ENCODE results near the gene ZER1. TPM values are rescaled to one million over a fixed set of nuclear protein-coding genes. Genes with fewer than 3 reads are reported as not detected.

Gene ZER1
- total and polyA plus RNA-seq, 2 of the 8 experiments (the other 6 are each of a cell fraction or from before 2014, with no cell fraction given), result 20.5 to 26.6 TPM

- H2BK120ac ChIP-seq (replicated peaks; ENCODE audit: low read depth, low read length), result no peak overlapping the region
- no peak overlapping the region for H3K18ac ChIP-seq (ENCODE audit: extremely low read depth, low read length)
- H2BK5ac ChIP-seq (ENCODE audit: low read depth, low read length), result no peak overlapping the region; the same call in 1 of the 2 replicates
- H3K56ac ChIP-seq (replicated peaks; ENCODE audit: insufficient read length, low read depth, low read length), result no peak overlapping the region
- peak overlapping the region; percentile 75 to 97 (median 90) for H3K4me3 ChIP-seq (ENCODE audit: extremely low read depth in 1 of 4, insufficient read depth in 2 of 4, low read depth in 3 of 4, low read length in 4 of 4)
- peaks cover 0 to 3% of the 10 kb centered on the region in 2 experiments for H4K20me1 ChIP-seq (replicated peaks in 1 of 2; ENCODE audit: control insufficient read depth in 1 of 2, insufficient read depth in 2 of 2, low read length in 2 of 2)
- H4K5ac ChIP-seq (ENCODE audit: insufficient read length, low read depth, low read length), result no peak overlapping the region
- peaks cover 0 to 3% (median 1%) of the 10 kb centered on the region in 4 experiments; a peak in 3 of 7 replicates for H3K4me1 ChIP-seq (replicated peaks in 1 of 4; ENCODE audit: control insufficient read depth in 3 of 4, insufficient read depth in 4 of 4, low read length in 3 of 4)
- H3K36me3 ChIP-seq (ENCODE audit: control insufficient read depth in 2 of 4, insufficient read depth in 4 of 4, low read length in 3 of 4), result no peaks in the 10 kb centered on the region; a peak in 1 of 8 replicates
- H3K79me2 ChIP-seq (ENCODE audit: control insufficient read depth in 1 of 2, insufficient read depth in 2 of 2, low read length in 2 of 2), result peaks cover 0 to 12% of the 10 kb centered on the region in 2 experiments; a peak in 2 of 4 replicates
- H3K9me3 ChIP-seq (ENCODE audit: insufficient read depth in 2 of 2, low read depth in 1 of 2, low read length in 1 of 2), result no peaks in the 10 kb centered on the region
- no peaks in the 10 kb centered on the region for H3K27me3 ChIP-seq (replicated peaks in 1 of 4; ENCODE audit: control insufficient read depth in 3 of 4, extremely low read depth in 1 of 4, insufficient read depth in 3 of 4, low read length in 3 of 4)
- no peak overlapping the region for H2BK15ac ChIP-seq (ENCODE audit: low read length)
- no peak overlapping the region for H2BK12ac ChIP-seq (ENCODE audit: low read depth, low read length)
- peak overlapping the region in 3 of 4 experiments; percentile 87 to 95 (median 90); a peak in 5 of 7 replicates for H3K9ac ChIP-seq (replicated peaks in 1 of 4; ENCODE audit: extremely low read depth in 1 of 4, low read depth in 3 of 4, low read length in 3 of 4)
- no peak overlapping the region for H3K4ac ChIP-seq (replicated peaks; ENCODE audit: insufficient read length, low read depth, low read length)
- H4K8ac ChIP-seq (ENCODE audit: extremely low read depth, insufficient read depth, low read length), result no peak overlapping the region
- H4K91ac ChIP-seq (replicated peaks; ENCODE audit: insufficient read length, low read length), result no peak overlapping the region
- H2AFZ ChIP-seq (ENCODE audit: low read length), result no peak overlapping the region
- H3K4me2 ChIP-seq (ENCODE audit: insufficient read depth in 1 of 2, low read depth in 2 of 2, low read length in 2 of 2), result peak overlapping the region; percentile 85 to 98
- H3K79me1 ChIP-seq (ENCODE audit: low read depth, low read length), result peaks cover 3% of the 10 kb centered on the region; the same call in 1 of the 2 replicates
- H2AK5ac ChIP-seq (ENCODE audit: low read depth, low read length), result peak overlapping the region; percentile 53; the same call in 1 of the 2 replicates
- DNase-seq (ENCODE audit: low read depth in 1 of 2, low spot score in 2 of 2) (no peak), FAIRE-seq (no peak)
- no peak overlapping the region for H3K27ac ChIP-seq (ENCODE audit: low read depth, low read length)
- WGBS, 2 experiments (ENCODE audit: extremely low coverage in 1 of 2, insufficient coverage in 1 of 2, insufficient read length in 1 of 2, insufficient replicate concordance in 2 of 2, low coverage in 1 of 2, low lambda C conversion rate in 2 of 2, missing lambda C conversion rate in 1 of 2), result 87% methylated on average over 11 of the region's 11 CpGs; no CpG with 5 or more reads in 1 of the 2 experiments
- no peak overlapping the region for H2BK20ac ChIP-seq (ENCODE audit: low read length)
- H3K23me2 ChIP-seq (ENCODE audit: low read depth, low read length), result peaks cover 12% of the 10 kb centered on the region; the same call in 1 of the 2 replicates
- no peak overlapping the region for H3K14ac ChIP-seq (ENCODE audit: insufficient read length)
- H3K23ac ChIP-seq (ENCODE audit: insufficient read length), result no peak overlapping the region
- CTCF ChIA-PET (ENCODE audit: partially characterized antibody), result interaction anchor here (0.8 to 3.4 kb wide), 12 partner anchors 8 to 258 kb away, joined by 3 to 18 read pairs (median 4); partner anchors contain the start of genes SH3GLB2 and TBC1D13
- POLR2A ChIA-PET (ENCODE audit: partially characterized antibody), result interaction anchor here (0.5 to 3.4 kb wide), 15 partner anchors 9 to 392 kb away, joined by 3 to 20 read pairs (median 4); partner anchors contain the start of genes ENDOG and ZDHHC12
- no peak for TF ChIP-seq POU5F1 (IDR thresholded peaks at IDR 0.05; ENCODE audit: low read depth, low read length)
- no peak for TF ChIP-seq CHD1 (IDR thresholded peaks at IDR 0.05; ENCODE audit: low read depth, low read length)
- no peak for TF ChIP-seq ZNF274 (IDR thresholded peaks at IDR 0.05; ENCODE audit: borderline replicate concordance, extremely low read depth, low read length)
- no peak for TF ChIP-seq SIRT6 (IDR thresholded peaks at IDR 0.05; ENCODE audit: low read length)
- TF ChIP-seq GTF2F1 (IDR thresholded peaks at IDR 0.05; ENCODE audit: borderline replicate concordance, low read depth, low read length), result no peak
- no peak for TF ChIP-seq NRF1 (IDR thresholded peaks at IDR 0.05; ENCODE audit: low read depth, low read length)
- TF ChIP-seq KDM4A (IDR thresholded peaks at IDR 0.05; ENCODE audit: low read depth, low read length, severe bottlenecking), result no peak
- no peak for TF ChIP-seq CTCF (IDR thresholded peaks at IDR 0.05; ENCODE audit: control extremely low read depth in 1 of 3, insufficient read depth in 1 of 3, low read depth in 1 of 3, low read length in 3 of 3)
Observed at GRCh38 chr9:128770286-128771030, 1.3 kb downstream of the ZER1 start.
